Vagina (tissue), 2 donors: ENCODE data around the gene PHF14. TPM values are rescaled to one million over a fixed set of nuclear protein-coding genes. Genes with fewer than 3 reads are reported as not detected.

ENCODE experiments used
- DNase-seq, 2 donors: peaks; one replicate each; pipeline ENCODE4 v3.0.0-alpha.2; 2017; ENCODE audit errors: extremely low spot score in 2 of 2
- H3K27ac ChIP-seq: fragments of 200-600 bp; sonication (generic); one replicate; pipeline ENCODE4 v1.5.1; 2019
- H3K27me3 ChIP-seq: fragments of 200-600 bp; sonication (generic); one replicate; pipeline ENCODE4 v1.5.1; 2019
- H3K36me3 ChIP-seq, 2 donors: fragments of 200-600 bp; sonication (generic); one replicate each; pipeline ENCODE4 v1.5.1; 2017 to 2019
- H3K4me1 ChIP-seq: fragments of 200-600 bp; sonication (generic); one replicate; pipeline ENCODE4 v1.5.1; 2019
- H3K4me3 ChIP-seq, 2 donors: fragments of 200-600 bp; sonication (generic); 1 replicate in 1 of 2; 2 replicates in 1 of 2; pipeline ENCODE4 v1.5.1; 2016 to 2019
- H3K9me3 ChIP-seq: fragments of 200-600 bp; sonication (generic); one replicate; pipeline ENCODE4 v1.5.1; 2019
- POLR2A ChIP-seq, 2 donors: fragments of 450-650 bp; IDR thresholded peaks; one replicate each; pipeline ENCODE4 v1.6.1; 2017; ENCODE audit warnings: antibody characterized with exemption in 2 of 2, mild to moderate bottlenecking in 2 of 2, moderate library complexity in 2 of 2
- POLR2AphosphoS5 ChIP-seq, 2 donors: sonication (generic); formaldehyde crosslinking; IDR thresholded peaks; one replicate each; pipeline ENCODE4 v1.9.0; 2017; ENCODE audit warnings: antibody characterized with exemption in 2 of 2, mild to moderate bottlenecking in 2 of 2, low read depth in 1 of 2; ENCODE audit not compliant: insufficient read depth in 1 of 2
- intact Hi-C: fragments of 100-400 bp; cut with DNase I; formaldehyde crosslinking; loops from one replicate; pipeline ENCODE4 v1.15.1; 2023
- total RNA-seq: library from RNA; depleted of rRNA; stranded (reverse); fragments of >200 nt; gene quantifications from one replicate; pipeline ENCODE4 v1.2.3, GENCODE V29; 2016
- TF ChIP-seq, protein P1 (sequence below), 3 experiments: fragments of 450-650 bp in 2 of 3; fragments of 200-600 bp in 1 of 3; sonication (generic) in 1 of 3; IDR thresholded peaks; one replicate each; pipeline ENCODE4 v1.5.1; 2017 to 2019; ENCODE audit warnings: antibody characterized with exemption in 3 of 3, mild to moderate bottlenecking in 2 of 3, moderate library complexity in 2 of 3

PHF14 gene
- total RNA-seq, 1 donor from 2014 or later, result 43.5 TPM

DNA sequence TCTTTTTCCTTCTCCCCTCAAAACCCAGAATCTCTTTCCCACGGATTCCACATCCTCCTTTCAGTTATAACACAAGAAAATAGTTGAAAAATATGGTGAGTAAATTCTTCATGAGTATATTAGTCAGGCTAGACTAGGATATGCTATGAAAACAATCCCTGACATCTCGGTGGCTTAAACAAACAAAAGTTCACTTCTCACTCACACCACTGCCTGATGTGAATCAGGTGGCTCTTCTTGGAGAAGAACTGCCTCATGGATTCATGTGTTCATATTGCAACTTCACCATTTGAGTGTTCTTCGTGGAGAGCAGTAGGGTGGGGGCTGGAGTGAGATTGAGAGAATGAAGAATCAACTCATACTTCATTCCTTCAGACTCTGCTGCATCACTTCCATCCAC is 204.1 kb downstream of the PHF14 start:
- Histone ChIP-seq H3K4me1 (no peaks in the 10 kb centered on the region), H3K4me3 (no peak overlapping the region), H3K27me3 (no peaks in the 10 kb centered on the region), H3K36me3 (no peaks in the 10 kb centered on the region), H3K9me3 (no peaks in the 10 kb centered on the region), H3K27ac (no peak overlapping the region)
- intact Hi-C loops, result no loop called here
- DNase-seq, result no peak
- TF ChIP-seq, protein P1, sequence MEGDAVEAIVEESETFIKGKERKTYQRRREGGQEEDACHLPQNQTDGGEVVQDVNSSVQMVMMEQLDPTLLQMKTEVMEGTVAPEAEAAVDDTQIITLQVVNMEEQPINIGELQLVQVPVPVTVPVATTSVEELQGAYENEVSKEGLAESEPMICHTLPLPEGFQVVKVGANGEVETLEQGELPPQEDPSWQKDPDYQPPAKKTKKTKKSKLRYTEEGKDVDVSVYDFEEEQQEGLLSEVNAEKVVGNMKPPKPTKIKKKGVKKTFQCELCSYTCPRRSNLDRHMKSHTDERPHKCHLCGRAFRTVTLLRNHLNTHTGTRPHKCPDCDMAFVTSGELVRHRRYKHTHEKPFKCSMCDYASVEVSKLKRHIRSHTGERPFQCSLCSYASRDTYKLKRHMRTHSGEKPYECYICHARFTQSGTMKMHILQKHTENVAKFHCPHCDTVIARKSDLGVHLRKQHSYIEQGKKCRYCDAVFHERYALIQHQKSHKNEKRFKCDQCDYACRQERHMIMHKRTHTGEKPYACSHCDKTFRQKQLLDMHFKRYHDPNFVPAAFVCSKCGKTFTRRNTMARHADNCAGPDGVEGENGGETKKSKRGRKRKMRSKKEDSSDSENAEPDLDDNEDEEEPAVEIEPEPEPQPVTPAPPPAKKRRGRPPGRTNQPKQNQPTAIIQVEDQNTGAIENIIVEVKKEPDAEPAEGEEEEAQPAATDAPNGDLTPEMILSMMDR (IDR thresholded peaks at IDR 0.05), result no peak
- no peak for TF ChIP-seq POLR2AphosphoS5 (IDR thresholded peaks at IDR 0.05; ENCODE audit: insufficient read depth in 1 of 2, low read depth in 1 of 2)
- TF ChIP-seq POLR2A (IDR thresholded peaks at IDR 0.05), result no peak

DNA sequence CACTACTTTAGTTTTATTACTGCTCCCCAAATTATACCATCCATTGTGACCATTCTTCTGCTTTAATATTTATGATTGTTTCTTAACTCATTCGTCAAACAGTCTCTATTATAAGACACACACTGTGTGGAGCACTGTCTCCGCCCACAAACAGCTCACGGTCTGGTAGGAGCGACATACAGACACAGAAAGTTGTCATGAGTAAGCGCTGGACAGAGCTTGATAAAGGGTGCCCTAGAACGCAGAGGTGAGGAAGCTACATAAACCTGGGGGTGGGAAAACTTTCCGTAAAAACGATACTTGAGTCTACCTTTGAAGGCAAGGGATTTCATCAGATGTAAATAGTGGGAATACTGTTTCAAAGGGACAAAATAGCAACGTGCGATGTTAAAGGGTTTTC is 207.9 kb downstream of the PHF14 start:
- Histone ChIP-seq H3K4me1 (no peaks in the 10 kb centered on the region), H3K36me3 (no peaks in the 10 kb centered on the region), H3K4me3 (no peak overlapping the region), H3K9me3 (no peaks in the 10 kb centered on the region), H3K27ac (no peak overlapping the region), H3K27me3 (no peaks in the 10 kb centered on the region)
- DNase-seq, result no peak
- TF ChIP-seq POLR2AphosphoS5 (IDR thresholded peaks at IDR 0.05; ENCODE audit: insufficient read depth in 1 of 2, low read depth in 1 of 2) (no peak), POLR2A (IDR thresholded peaks at IDR 0.05) (no peak)
- TF ChIP-seq, protein P1 (IDR thresholded peaks at IDR 0.05), result no peak
- intact Hi-C loops, result loop anchor here (5.0 kb wide), 1 partner anchor 271 kb away; no protein-coding TSS in a partner anchor

DNA sequence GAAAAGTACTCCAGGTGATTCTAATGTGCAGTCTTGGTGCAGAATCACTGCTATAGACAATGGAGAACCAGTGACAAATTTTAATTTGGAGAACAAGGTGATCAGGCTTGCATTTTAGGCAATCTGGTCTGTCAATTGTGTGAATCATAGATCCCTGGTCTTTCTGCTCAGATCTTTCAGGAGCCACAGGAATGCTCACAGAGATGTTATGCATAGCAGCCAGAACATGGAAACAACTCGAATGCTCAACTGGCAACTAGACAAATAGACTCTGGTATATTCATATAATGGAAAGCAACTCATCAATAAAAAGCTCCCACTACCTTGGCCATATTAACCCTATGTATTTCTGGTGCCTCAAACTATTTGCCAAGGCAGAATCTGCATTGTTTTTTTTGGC is 209.1 kb downstream of the PHF14 start:
- H3K4me3 ChIP-seq, result no peak overlapping the region
- no peak for DNase-seq
- no peaks in the 10 kb centered on the region for H3K27me3 ChIP-seq
- TF ChIP-seq POLR2A (IDR thresholded peaks at IDR 0.05) (no peak), POLR2AphosphoS5 (IDR thresholded peaks at IDR 0.05; ENCODE audit: insufficient read depth in 1 of 2, low read depth in 1 of 2) (no peak)
- TF ChIP-seq, protein P1 (IDR thresholded peaks at IDR 0.05), result no peak
- intact Hi-C loops, result loop anchor here (5.0 kb wide), 1 partner anchor 270 kb away; no protein-coding TSS in a partner anchor
- no peaks in the 10 kb centered on the region for H3K9me3 ChIP-seq
- no peak overlapping the region for H3K27ac ChIP-seq
- no peaks in the 10 kb centered on the region for H3K4me1 ChIP-seq
- no peaks in the 10 kb centered on the region for H3K36me3 ChIP-seq

DNA sequence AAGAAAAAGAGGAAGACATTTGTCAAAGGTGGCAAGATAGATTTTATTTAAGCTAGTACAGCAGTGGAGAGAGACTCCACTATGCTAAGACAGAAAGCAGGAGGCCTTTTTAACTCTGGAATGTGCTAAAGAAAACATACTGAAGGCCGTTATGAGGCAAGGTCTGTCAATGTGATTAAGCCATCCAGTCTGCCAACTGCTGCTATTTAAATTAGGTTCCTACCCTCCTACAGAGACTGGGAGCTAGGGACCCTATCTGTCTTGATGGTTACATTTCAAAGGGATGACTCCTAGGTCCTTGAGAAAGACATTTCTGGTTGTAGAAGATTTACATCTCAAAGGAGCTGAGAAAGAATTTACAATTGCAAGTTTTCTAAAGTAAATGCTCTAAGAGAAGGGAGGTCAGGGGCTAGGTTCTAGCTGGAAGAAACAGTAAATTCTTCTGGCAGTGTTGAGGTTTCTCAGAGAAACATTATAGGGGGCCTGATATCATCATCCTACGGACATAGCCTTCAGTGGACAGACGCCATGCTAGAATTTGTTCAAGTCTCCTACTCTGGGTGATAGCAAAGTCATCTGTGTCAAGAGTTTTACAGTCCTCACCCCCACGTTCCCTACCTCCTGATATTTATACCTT is 211.6 kb downstream of the PHF14 start:
- Histone ChIP-seq H3K4me3 (no peak overlapping the region), H3K9me3 (no peaks in the 10 kb centered on the region), H3K27me3 (no peaks in the 10 kb centered on the region), H3K4me1 (no peaks in the 10 kb centered on the region), H3K27ac (no peak overlapping the region), H3K36me3 (no peaks in the 10 kb centered on the region)
- DNase-seq, result no peak
- TF ChIP-seq, protein P1 (IDR thresholded peaks at IDR 0.05), result no peak
- TF ChIP-seq POLR2A (IDR thresholded peaks at IDR 0.05) (no peak), POLR2AphosphoS5 (IDR thresholded peaks at IDR 0.05; ENCODE audit: insufficient read depth in 1 of 2, low read depth in 1 of 2) (no peak)
- intact Hi-C loops, result no loop called here

DNA sequence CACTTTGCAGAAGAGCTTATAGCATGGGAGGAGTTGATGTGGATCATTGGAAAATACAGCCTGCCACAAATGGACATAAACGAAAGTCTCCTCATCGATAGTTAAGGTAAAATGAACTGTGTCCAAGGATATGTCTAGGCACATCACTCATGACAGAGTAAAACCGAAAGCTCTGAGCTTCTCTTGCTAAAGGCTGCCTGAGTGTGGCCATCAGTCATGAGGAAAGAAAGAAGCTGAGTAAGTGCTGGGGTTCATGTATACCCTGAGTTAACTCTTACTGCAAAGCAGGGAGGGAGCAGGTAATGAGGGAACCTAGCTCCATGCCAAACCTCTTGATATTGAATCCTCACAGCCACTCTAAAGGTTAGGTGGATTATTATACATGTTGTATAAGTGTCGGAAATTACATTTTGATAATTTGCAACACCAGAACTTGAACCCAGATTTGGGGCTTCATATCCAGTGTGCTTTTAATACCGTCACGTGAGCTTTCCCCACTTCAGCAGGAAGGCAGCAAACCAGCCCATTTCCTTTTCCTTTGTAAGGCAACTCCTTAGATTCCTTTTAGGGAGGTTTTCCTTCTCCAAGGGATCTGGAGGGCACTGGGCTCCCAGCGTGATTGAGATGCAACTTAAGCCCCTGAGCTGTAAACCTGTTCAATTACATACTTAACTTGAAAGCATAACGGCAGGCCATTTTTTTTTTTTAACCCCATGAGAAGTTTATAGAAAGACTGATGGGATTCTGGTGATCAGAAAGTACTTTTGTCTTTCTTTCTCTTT is 215.0 kb downstream of the PHF14 start:
- peaks cover 21% of the 10 kb centered on the region for H3K4me1 ChIP-seq
- no peak overlapping the region for H3K4me3 ChIP-seq
- no peak for TF ChIP-seq POLR2AphosphoS5 (IDR thresholded peaks at IDR 0.05; ENCODE audit: insufficient read depth in 1 of 2, low read depth in 1 of 2)
- no peak for TF ChIP-seq POLR2A (IDR thresholded peaks at IDR 0.05)
- TF ChIP-seq, protein P1 (IDR thresholded peaks at IDR 0.05), result no peak
- no peak for DNase-seq
- H3K27me3 ChIP-seq, result no peaks in the 10 kb centered on the region
- H3K36me3 ChIP-seq, result no peaks in the 10 kb centered on the region
- no peak overlapping the region for H3K27ac ChIP-seq
- intact Hi-C loops, result no loop called here
- no peaks in the 10 kb centered on the region for H3K9me3 ChIP-seq
